Natural killer cell (primary cell): Measurements from ENCODE around the gene EEF1A2. TPM values are rescaled to one million over a fixed set of nuclear protein-coding genes. Genes with fewer than 3 reads are reported as not detected.
A peak's percentile ranks its signal among the peaks of the same experiment; 100 is the strongest.

ENCODE experiments used
- ATAC-seq, 3 donors: fragments of 150-1000 bp in 2 of 3; fragments of 200-7000 bp in 1 of 3; cut with Tn5 transposase; 1 replicate in 1 of 3; 2 replicates in 2 of 3; pipeline ENCODE4 v1.10.0; 2021; ENCODE audit warnings: mild to moderate bottlenecking in 2 of 3, moderate library complexity in 2 of 3
- DNase-seq, 2 donors: peaks; one replicate each; pipeline versions ENCODE4 v3.0.0 to v3.0.0-alpha.2; 2013 to 2021; ENCODE audit warnings: mixed read lengths in 1 of 2
- H3K27ac ChIP-seq: one replicate; pipeline ENCODE4 v1.5.1; 2013; ENCODE audit warnings: mild to moderate bottlenecking, low read length
- H3K27me3 ChIP-seq: one replicate; pipeline ENCODE4 v1.6.1; 2013; ENCODE audit warnings: low read length; ENCODE audit not compliant: control insufficient read depth, insufficient read depth
- H3K36me3 ChIP-seq: one replicate; pipeline ENCODE4 v1.6.1; 2013; ENCODE audit warnings: low read length; ENCODE audit not compliant: control insufficient read depth, insufficient read depth
- H3K4me1 ChIP-seq: one replicate; pipeline ENCODE4 v1.6.1; 2013; ENCODE audit warnings: low read length; ENCODE audit not compliant: control insufficient read depth, insufficient read depth
- H3K4me3 ChIP-seq: one replicate; pipeline ENCODE4 v1.5.1; 2013; ENCODE audit warnings: low read length
- H3K9me3 ChIP-seq: one replicate; pipeline ENCODE4 v1.6.1; 2013; ENCODE audit warnings: low read length; ENCODE audit not compliant: control insufficient read depth, insufficient read depth
- H3K27ac Mint-ChIP-seq, 2 donors: one replicate each; pipeline ENCODE4 v1.8.0; 2022; ENCODE audit warnings: mild to moderate bottlenecking in 2 of 2, mixed read lengths in 2 of 2, moderate library complexity in 1 of 2
- H3K27me3 Mint-ChIP-seq, 2 donors: one replicate each; pipeline ENCODE4 v1.8.0; 2022; ENCODE audit warnings: low read depth in 2 of 2, mixed read lengths in 2 of 2
- H3K36me3 Mint-ChIP-seq: one replicate; pipeline ENCODE4 v1.8.0; 2022; ENCODE audit warnings: mixed read lengths
- H3K4me1 Mint-ChIP-seq, 2 donors: one replicate each; pipeline ENCODE4 v1.8.0; 2022; ENCODE audit warnings: mixed read lengths in 2 of 2
- H3K4me3 Mint-ChIP-seq: one replicate; pipeline ENCODE4 v1.8.0; 2022; ENCODE audit warnings: mild to moderate bottlenecking, moderate library complexity, mixed read lengths
- H3K9me3 Mint-ChIP-seq, 2 donors: one replicate each; pipeline ENCODE4 v1.8.0; 2022; ENCODE audit warnings: mixed read lengths in 2 of 2
- WGBS: methylation state at CpG from one replicate; pipeline ENCODE4 v1.1.7; 2013; ENCODE audit warnings: missing lambda C conversion rate; ENCODE audit not compliant: insufficient coverage; 5-methylcytosine and 5-hydroxymethylcytosine counted together
- intact Hi-C: fragments of 100-400 bp; cut with micrococcal nuclease; formaldehyde crosslinking; loops from one replicate; pipeline ENCODE4 v1.14.2; 2022
- total RNA-seq, 4 donors: library from RNA; stranded (reverse); fragments of 120-200 nt in 1 of 4; gene quantifications; one replicate each; pipeline versions ENCODE4 v1.2.3 to v1.2.4, GENCODE V29; 2013 to 2022
- TF ChIP-seq, protein P1 (sequence below): fragments of 200-600 bp; IDR thresholded peaks from one replicate; pipeline ENCODE4 v1.8.0; 2022; ENCODE audit warnings: antibody characterized with exemption

EEF1A2 gene
- total RNA-seq, 3 donors from 2014 or later (not counting 1 experiment from before 2014, with no cell fraction given) = 0.14 to 0.86 (median 0.35) TPM

DNA sequence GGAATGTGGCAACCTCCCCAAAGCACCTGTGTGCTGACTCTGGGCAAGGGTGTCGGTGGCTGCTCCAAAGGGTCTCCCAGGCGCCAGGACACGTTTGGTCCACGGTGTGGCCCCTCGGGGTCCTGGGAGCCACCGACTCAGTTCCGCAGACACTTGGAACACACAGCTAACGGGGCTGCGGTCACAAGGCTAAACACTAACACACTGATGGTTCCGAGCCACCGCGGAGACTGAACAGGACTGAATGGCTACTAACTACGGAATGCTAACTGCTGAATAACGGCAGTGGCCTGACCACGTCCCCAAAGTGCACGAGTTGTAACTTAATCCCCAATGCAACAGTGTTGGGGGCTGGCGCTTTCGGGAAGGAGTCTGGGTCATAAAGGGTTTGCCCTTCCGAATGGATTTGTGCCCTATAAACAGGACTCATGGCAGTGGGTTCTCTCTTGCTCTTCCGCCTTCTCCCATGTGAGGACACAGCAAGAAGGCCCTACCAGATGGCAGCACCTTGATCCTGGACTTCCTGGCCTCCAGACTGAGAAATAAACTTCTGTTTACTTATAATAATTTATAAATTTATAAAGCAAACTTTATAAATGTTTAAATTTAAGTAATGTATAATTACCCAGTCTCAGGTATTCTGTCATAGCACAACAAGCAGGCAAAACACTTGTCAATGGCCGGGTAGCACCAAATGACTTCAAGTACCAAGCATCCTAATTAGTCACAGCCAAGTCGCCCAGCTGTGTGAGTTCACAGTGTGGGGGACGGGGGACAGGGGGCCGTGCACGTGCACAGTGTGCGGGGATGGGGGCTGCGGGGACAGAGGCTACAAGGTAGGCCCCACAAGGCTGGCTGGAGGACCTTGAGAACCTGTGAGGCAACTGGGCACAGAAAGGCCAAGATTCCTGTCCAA lies 2.3 kb upstream of the EEF1A2 start:
- DNase-seq = no peak
- no peaks in the 10 kb centered on the region for H3K4me1 Mint-ChIP-seq

DNA sequence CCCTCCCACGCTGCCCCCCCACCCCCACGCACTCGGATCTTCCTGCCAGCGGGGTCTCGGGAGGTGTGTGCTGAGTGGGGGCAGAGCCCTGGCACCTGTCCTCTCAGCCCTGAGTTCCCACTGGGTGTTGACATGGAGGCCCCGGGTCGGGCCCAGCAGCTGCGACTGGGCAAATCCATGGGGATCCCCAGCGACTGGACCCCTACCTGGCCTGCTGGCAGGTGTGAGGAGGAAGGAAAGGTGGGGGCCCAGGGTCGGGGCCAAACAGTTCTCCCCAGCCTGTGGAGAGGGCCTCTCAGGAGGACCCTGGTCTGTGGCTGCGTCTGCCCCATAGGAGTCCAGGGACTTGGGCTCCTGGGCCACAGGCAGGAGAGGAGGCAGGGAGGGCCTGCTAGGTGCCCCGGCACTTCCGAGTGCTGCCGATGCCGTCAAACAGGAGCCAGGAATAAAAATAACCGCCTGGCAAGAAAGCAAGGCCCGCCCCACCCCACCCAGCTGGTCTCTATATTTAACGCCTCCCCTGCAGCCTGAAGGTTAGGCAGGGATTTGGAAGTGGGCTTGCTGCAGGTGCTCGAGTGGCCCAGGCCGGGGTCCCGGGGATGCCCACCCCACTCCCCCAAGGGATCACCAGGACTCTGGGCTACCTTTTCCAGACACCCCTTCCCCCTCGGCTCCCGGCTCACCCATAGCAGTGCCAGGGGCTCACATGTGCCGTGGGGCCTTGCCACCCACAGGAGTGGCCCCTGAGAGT lies 1.4 kb upstream of the EEF1A2 start:
- 90% methylated on average over 24 of the region's 24 CpGs for WGBS
- intact Hi-C loops = no loop called here
- H3K4me1 ChIP-seq = peaks cover 25% of the 10 kb centered on the region
- TF ChIP-seq, protein P1, sequence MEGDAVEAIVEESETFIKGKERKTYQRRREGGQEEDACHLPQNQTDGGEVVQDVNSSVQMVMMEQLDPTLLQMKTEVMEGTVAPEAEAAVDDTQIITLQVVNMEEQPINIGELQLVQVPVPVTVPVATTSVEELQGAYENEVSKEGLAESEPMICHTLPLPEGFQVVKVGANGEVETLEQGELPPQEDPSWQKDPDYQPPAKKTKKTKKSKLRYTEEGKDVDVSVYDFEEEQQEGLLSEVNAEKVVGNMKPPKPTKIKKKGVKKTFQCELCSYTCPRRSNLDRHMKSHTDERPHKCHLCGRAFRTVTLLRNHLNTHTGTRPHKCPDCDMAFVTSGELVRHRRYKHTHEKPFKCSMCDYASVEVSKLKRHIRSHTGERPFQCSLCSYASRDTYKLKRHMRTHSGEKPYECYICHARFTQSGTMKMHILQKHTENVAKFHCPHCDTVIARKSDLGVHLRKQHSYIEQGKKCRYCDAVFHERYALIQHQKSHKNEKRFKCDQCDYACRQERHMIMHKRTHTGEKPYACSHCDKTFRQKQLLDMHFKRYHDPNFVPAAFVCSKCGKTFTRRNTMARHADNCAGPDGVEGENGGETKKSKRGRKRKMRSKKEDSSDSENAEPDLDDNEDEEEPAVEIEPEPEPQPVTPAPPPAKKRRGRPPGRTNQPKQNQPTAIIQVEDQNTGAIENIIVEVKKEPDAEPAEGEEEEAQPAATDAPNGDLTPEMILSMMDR = no peak
- Mint-ChIP-seq H3K4me3 (no peak overlapping the region), H3K27ac (no peak overlapping the region), H3K27me3 (peaks cover 6% of the 10 kb centered on the region in 2 donors), H3K36me3 (no peaks in the 10 kb centered on the region), H3K4me1 (no peaks in the 10 kb centered on the region), H3K9me3 (no peaks in the 10 kb centered on the region)
- no peak overlapping the region for H3K27ac ChIP-seq
- no peaks in the 10 kb centered on the region for H3K36me3 ChIP-seq
- DNase-seq = no peak
- H3K4me3 ChIP-seq = no peak overlapping the region
- peaks cover 37% of the 10 kb centered on the region for H3K27me3 ChIP-seq
- H3K9me3 ChIP-seq = peaks cover 3% of the 10 kb centered on the region
- ATAC-seq = no peak

More for the DNA sequence above, 2.3 kb upstream of the EEF1A2 start:
- Mint-ChIP-seq H3K27me3 (peaks cover 6 to 7% of the 10 kb centered on the region in 2 donors), H3K27ac (no peak overlapping the region), H3K4me3 (no peak overlapping the region), H3K36me3 (no peaks in the 10 kb centered on the region), H3K9me3 (no peaks in the 10 kb centered on the region)
- 87% methylated on average over 27 of the region's 27 CpGs for WGBS
- peaks cover 21% of the 10 kb centered on the region for H3K4me1 ChIP-seq
- no peaks in the 10 kb centered on the region for H3K36me3 ChIP-seq
- intact Hi-C loops = no loop called here
- no peak for ATAC-seq
- peaks cover 3% of the 10 kb centered on the region for H3K9me3 ChIP-seq
- TF ChIP-seq, protein P1 = no peak
- H3K4me3 ChIP-seq = no peak overlapping the region
- H3K27me3 ChIP-seq = peaks cover 36% of the 10 kb centered on the region
- H3K27ac ChIP-seq = no peak overlapping the region

DNA sequence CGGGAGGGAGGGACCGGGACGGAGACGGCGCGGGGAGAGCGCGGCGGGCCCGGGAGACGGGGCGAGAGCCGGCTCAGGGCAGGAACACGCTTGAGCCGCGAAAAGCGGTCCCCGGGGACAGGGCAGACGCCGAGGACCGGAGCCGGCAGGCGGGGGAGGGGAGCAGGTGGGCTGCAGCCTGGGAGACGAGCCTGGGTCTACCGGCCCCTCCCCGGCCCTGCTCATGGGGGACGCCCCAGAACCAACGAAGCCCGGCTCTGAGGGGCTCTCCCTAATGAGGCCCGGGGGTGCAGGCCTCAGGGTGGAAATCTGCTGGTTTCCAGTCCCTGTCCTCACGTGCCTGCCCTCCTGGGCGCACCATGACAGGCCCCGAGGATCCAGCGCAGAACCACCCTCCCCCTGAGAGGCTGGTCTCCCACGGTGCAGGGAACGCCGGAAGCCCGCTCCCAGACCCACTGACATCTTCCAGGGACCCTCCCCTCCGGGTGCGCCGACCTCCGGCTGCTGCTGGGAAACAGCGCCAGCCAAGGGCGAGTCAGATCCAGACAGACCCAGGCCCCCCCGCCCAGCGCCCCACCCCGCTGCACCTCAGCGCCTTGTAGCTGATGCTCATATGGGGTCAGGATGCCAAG lies 571 bp upstream of the EEF1A2 start:
- ATAC-seq (peak in 1 of 3 donors; percentile 21), DNase-seq (no peak)
- H3K4me1 Mint-ChIP-seq = no peaks in the 10 kb centered on the region
- no peaks in the 10 kb centered on the region for H3K9me3 Mint-ChIP-seq
- 13% methylated on average over 48 of the region's 48 CpGs for WGBS
- Histone ChIP-seq H3K4me1 (peaks cover 25% of the 10 kb centered on the region), H3K9me3 (no peaks in the 10 kb centered on the region), H3K27me3 (peaks cover 37% of the 10 kb centered on the region), H3K4me3 (no peak overlapping the region), H3K36me3 (no peaks in the 10 kb centered on the region), H3K27ac (no peak overlapping the region)
- TF ChIP-seq, protein P1 = no peak
- H3K36me3 Mint-ChIP-seq = no peaks in the 10 kb centered on the region
- H3K27ac Mint-ChIP-seq = no peak overlapping the region
- no peak overlapping the region for H3K4me3 Mint-ChIP-seq
- peaks cover 0 to 2% of the 10 kb centered on the region in 2 donors for H3K27me3 Mint-ChIP-seq
- intact Hi-C loops = loop anchor here (5.0 kb wide), 1 partner anchor 473 kb away; no protein-coding TSS in a partner anchor
